Heart left ventricle (tissue), 16 donors: Measurements from ENCODE around the gene RAB44. TPM values are rescaled to one million over a fixed set of nuclear protein-coding genes. Genes with fewer than 3 reads are reported as not detected.
A peak's percentile ranks its signal among the peaks of the same experiment; 100 is the strongest.

Source experiments
- ATAC-seq, 4 donors: fragments of 200-7000 bp; cut with Tn5 transposase; one replicate each; pipeline ENCODE4 v1.9.1; 2020 to 2022; ENCODE audit warnings: moderate library complexity in 4 of 4, mild to moderate bottlenecking in 3 of 4, moderate number of reproducible peaks in 1 of 4
- DNase-seq, 5 donors: peaks; one replicate each; pipeline ENCODE4 v3.0.0-alpha.2; 2020
- H3K27ac ChIP-seq, 12 donors: fragments of 200-600 bp; sonication (generic) in 4 of 12; one replicate each; pipeline versions ENCODE4 v1.5.0 to v1.8.0; 2016 to 2022; ENCODE audit warnings: mild to moderate bottlenecking in 2 of 12
- H3K27me3 ChIP-seq, 9 donors: fragments of 200-600 bp; sonication (generic) in 2 of 9; one replicate each; pipeline versions ENCODE4 v1.5.1 to v1.8.0; 2016 to 2022; ENCODE audit warnings: mild to moderate bottlenecking in 3 of 9
- H3K36me3 ChIP-seq, 9 donors: fragments of 200-600 bp; sonication (generic) in 2 of 9; one replicate each; pipeline versions ENCODE4 v1.5.0 to v1.8.0; 2018 to 2022; ENCODE audit warnings: mild to moderate bottlenecking in 2 of 9
- H3K4me1 ChIP-seq, 12 donors: fragments of 200-600 bp; sonication (generic) in 4 of 12; one replicate each; pipeline versions ENCODE4 v1.5.0 to v1.8.0; 2016 to 2022; ENCODE audit warnings: mild to moderate bottlenecking in 3 of 12
- H3K4me3 ChIP-seq, 12 donors: fragments of 200-600 bp; sonication (generic) in 4 of 12; one replicate each; pipeline versions ENCODE4 v1.5.0 to v1.8.0; 2017 to 2022; ENCODE audit warnings: mild to moderate bottlenecking in 9 of 12, moderate library complexity in 4 of 12
- H3K9me3 ChIP-seq, 12 donors: fragments of 200-600 bp; sonication (generic) in 4 of 12; one replicate each; pipeline versions ENCODE4 v1.5.0 to v1.8.0; 2016 to 2022; ENCODE audit warnings: mild to moderate bottlenecking in 1 of 12
- POLR2A ChIP-seq, 2 donors: fragments of 450-650 bp; IDR thresholded peaks; one replicate each; pipeline ENCODE4 v1.6.1; 2017; ENCODE audit warnings: antibody characterized with exemption in 2 of 2, mild to moderate bottlenecking in 2 of 2, moderate library complexity in 2 of 2
- WGBS, 4 donors: extraction: QIAGEN DNeasy Blood & Tissue Kit in 2 of 4; methylation state at CpG; one replicate each; pipeline versions ENCODE4 v1.1.5 to v1.1.7; 2013 to 2018; 5-methylcytosine and 5-hydroxymethylcytosine counted together
- intact Hi-C, 10 donors: fragments of 100-400 bp; cut with DNase I; formaldehyde crosslinking; loops; one replicate each; pipeline versions ENCODE4 v1.11.1 to v1.14.2; 2022
- polyA plus RNA-seq, 2 donors: library from polyadenylated mRNA; stranded (reverse); fragments of 200-250 nt; gene quantifications; one replicate each; pipeline ENCODE4 v1.2.3, GENCODE V29; 2013
- total RNA-seq, 9 donors: library from RNA; depleted of rRNA in 2 of 9; stranded (reverse); fragments of >200 nt in 2 of 9; fragmentation: NEBNext Ultra II Directional in 3 of 9; extraction: Animal tissue kit (Norgen Biotek cat#: 25700) in 3 of 9; gene quantifications; one replicate each; pipeline versions ENCODE4 v1.1.0 to v1.2.4, GENCODE V29; 2016 to 2023
- TF ChIP-seq, protein P1 (sequence below), 12 donors: fragments of 200-600 bp; sonication (generic) in 4 of 12; IDR thresholded peaks; one replicate each; pipeline versions ENCODE4 v1.5.0 to v1.8.0; 2018 to 2022; ENCODE audit warnings: antibody characterized with exemption in 12 of 12, mild to moderate bottlenecking in 5 of 12
- donor health status: ischemic (EF 13 %, LVEDD 7.1; RV severe dilation, severe dysfunction).
- donor health status: healthy with polysubstance abuse.
- donor health status: DM: no; HTN: yes; CAD: no.
- donor health status: DM: no; HTN: no; CAD: no.
- donor health status: ischemic (EF 25% LVEDD 6.9; RV normal size, moderate dysfunction).
- donor health status: ischemic (EF 25% LVEDD 5.7; RV mildly dilated, moderate dysfunction).
- donor health status: healthy.
- donor health status: DM: yes; HTN: yes; CAD: no.
- donor health status: ischemic (EF 35%, LVEDD 5.7; RV mildly dilated, moderate dysfunction).
- donor health status: nonischemic (EF 11% LVEDD 7.7; RV severe dilation, severe dysfunction).
- donor health status: DM: yes; HTN: yes; CAD: no.
- donor health status: PGD.
- donor health status: ischemic (EF 29% LVEDD 5.4; RV normal size, mild dysfunction).
- donor health status: nonischemic (EF 23%, LVEDD 6.1; RV moderate dilation, normal function).

The RAB44 gene
- total and polyA plus RNA-seq, 11 donors: 0.04 to 0.32 (median 0.08) TPM; not detected in 5

DNA sequence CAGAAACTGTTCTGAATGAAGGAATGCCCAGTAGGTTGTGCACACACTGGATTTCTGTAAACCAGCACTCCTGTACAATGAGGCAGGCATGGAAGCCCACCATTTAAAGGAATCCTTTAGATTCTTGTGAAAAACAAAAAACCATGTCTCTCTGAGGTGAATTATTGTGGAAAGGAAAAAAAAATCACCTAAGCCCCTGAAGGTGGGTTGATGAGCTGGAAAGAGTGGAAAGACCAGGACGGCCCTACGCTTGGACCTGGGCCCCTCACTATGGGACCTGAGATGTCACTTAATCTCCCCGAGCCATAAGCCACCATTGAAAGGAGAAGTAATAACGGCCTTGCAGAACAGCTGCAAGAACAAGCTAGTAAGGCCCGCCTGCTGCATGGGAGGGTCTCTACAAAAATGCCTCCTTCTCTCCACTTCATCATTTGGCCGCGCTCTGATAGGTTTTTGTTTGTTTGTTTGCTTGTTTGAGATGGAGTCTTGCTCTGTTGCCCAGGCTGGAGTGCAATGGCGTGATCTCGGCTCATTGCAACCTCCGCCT, 68.8 kb downstream of the RAB44 start:
- intact Hi-C loops: loop anchor here (1.0 to 10.0 kb wide), 16 partner anchors 82 to 448 kb away; partner anchors contain the start of gene MTCH1 (in 5 of the 10)
- TF ChIP-seq, protein P1, sequence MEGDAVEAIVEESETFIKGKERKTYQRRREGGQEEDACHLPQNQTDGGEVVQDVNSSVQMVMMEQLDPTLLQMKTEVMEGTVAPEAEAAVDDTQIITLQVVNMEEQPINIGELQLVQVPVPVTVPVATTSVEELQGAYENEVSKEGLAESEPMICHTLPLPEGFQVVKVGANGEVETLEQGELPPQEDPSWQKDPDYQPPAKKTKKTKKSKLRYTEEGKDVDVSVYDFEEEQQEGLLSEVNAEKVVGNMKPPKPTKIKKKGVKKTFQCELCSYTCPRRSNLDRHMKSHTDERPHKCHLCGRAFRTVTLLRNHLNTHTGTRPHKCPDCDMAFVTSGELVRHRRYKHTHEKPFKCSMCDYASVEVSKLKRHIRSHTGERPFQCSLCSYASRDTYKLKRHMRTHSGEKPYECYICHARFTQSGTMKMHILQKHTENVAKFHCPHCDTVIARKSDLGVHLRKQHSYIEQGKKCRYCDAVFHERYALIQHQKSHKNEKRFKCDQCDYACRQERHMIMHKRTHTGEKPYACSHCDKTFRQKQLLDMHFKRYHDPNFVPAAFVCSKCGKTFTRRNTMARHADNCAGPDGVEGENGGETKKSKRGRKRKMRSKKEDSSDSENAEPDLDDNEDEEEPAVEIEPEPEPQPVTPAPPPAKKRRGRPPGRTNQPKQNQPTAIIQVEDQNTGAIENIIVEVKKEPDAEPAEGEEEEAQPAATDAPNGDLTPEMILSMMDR (IDR thresholded peaks at IDR 0.05): peak in 2 of 12 donors; percentile 4 to 12
- no peak for TF ChIP-seq POLR2A (IDR thresholded peaks at IDR 0.05)
- Histone ChIP-seq H3K27ac (no peak overlapping the region), H3K36me3 (no peaks in the 10 kb centered on the region), H3K27me3 (no peaks in the 10 kb centered on the region), H3K9me3 (no peaks in the 10 kb centered on the region), H3K4me1 (peaks cover 0 to 49% (median 30%) of the 10 kb centered on the region in 12 donors), H3K4me3 (no peak overlapping the region)
- DNase-seq: no peak
- no peak for ATAC-seq
- 85 to 92% (median 89%) methylated on average over 10 of the region's 10 CpGs for WGBS, 4 donors

DNA sequence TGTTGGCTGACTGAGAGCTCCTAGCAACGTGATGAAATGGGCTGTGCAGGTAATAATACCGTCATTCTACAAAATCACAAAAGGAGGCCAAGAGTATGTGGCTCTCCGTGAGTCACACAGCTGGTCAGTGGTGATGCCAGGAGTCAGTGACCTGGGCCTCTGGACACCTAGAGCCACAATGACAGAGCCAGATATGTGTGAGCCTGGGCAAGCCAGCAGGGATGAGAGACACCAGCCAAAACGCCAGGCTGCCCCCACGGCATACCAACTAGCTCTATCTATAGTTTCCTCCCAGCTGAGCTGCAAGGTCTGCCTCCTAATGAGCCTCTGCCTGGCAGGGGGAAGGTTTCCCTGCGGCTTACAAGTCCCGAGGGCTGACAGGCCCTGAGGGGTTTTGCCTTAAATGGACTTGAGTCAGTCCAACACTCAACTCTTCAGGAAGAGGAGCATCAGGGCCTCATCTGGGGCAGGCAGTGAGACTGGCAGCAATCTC, 71.6 kb downstream of the RAB44 start:
- peak; percentile 38 to 54 (median 44) for ATAC-seq
- Histone ChIP-seq H3K27me3 (no peaks in the 10 kb centered on the region), H3K4me3 (peak overlapping the region in 1 of 12 donors; percentile 12), H3K27ac (peak overlapping the region; percentile 36 to 86 (median 75)), H3K4me1 (peaks cover 0 to 49% (median 30%) of the 10 kb centered on the region in 12 donors), H3K9me3 (no peaks in the 10 kb centered on the region), H3K36me3 (peaks cover 0 to 11% (median 0%) of the 10 kb centered on the region in 9 donors)
- WGBS, 4 donors: 26 to 49% (median 38%) methylated on average over 7 of the region's 7 CpGs
- peak in 4 of 5 donors; percentile 33 to 61 (median 46) for DNase-seq
- TF ChIP-seq, protein P1 (IDR thresholded peaks at IDR 0.05): no peak
- intact Hi-C loops: loop anchor here in 9 of 10 donors (2.0 to 10.0 kb wide), 9 partner anchors 82 to 446 kb away; partner anchors contain the start of gene MTCH1 (in 5 of the 9)

DNA sequence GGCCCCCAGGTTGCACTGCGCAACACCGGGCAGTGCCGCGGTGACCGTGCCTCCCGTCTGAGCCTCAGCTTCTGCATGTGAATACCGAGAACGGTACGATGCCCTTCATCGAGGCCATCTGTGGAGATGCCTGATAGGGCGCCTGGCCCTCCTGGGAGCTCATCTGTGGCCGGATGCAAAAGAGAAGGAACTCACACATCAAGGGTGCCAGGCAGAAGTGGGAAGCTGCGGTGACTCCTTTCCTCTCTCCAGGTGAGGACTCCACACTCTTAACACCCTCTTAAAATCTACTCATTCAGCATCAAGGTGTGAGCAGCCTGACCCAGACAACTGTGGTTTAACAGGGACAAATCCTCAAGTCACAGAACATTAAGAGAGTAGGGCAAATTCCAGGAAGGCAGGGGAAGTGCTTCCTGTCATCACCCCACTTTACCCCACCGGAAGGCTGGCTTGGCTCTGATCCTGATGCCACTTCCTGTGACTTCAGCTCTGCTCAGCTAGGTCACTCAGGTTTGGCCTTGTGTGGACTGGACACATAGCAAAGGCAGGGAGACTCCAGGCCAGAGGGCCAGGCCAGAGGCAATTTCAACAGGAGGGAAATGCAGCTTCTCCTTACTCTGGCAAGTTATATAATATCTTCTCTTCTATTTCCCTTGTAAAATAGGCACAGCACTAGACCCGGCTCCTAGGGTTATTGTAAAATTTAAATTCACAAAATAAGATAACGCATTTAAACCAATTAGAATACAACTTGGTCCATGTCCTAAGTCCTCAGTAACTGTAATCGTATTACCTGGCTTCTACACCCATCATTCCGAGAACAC, 72.3 kb downstream of the RAB44 start:
- Histone ChIP-seq H3K9me3 (no peaks in the 10 kb centered on the region), H3K4me3 (peak overlapping the region in 1 of 12 donors; percentile 12), H3K27me3 (no peaks in the 10 kb centered on the region), H3K27ac (peak overlapping the region; percentile 36 to 86 (median 75)), H3K4me1 (peaks cover 0 to 49% (median 30%) of the 10 kb centered on the region in 12 donors), H3K36me3 (peaks cover 0 to 11% (median 0%) of the 10 kb centered on the region in 9 donors)
- DNase-seq (peak in 1 of 5 donors; percentile 56), ATAC-seq (peak in 2 of 4 donors; percentile 3 to 14)
- no peak for TF ChIP-seq POLR2A (IDR thresholded peaks at IDR 0.05)
- TF ChIP-seq, protein P1 (IDR thresholded peaks at IDR 0.05): no peak
- intact Hi-C loops: loop anchor here in 9 of 10 donors (2.0 to 10.0 kb wide), 9 partner anchors 81 to 445 kb away; partner anchors contain the start of gene MTCH1 (in 5 of the 9)
- 66 to 80% (median 69%) methylated on average over 13 to 18 of the region's 18 CpGs for WGBS, 4 donors

DNA sequence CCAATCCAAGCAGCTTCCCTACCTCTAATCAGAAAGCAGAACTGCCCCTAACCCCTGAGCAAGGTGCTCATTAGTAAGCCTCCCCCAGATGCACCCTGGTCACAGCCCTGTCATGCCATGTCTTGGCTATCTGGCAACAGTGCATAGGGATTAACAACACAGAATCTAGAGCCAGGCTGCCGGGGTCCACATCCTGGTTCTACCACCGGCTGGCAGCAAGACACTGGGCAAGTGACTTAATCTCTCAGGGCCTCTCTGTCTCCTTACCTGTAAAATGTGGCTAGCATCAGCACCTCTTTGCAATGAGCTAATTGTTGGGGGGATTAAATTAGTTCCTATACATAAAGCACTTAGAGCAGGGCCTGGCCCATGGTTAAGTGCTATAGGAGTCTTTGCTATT, 73.5 kb downstream of the RAB44 start:
- peaks cover 0 to 39% (median 21%) of the 10 kb centered on the region in 12 donors for H3K4me1 ChIP-seq
- DNase-seq (no peak), ATAC-seq (no peak)
- no peaks in the 10 kb centered on the region for H3K9me3 ChIP-seq
- peak overlapping the region in 1 of 12 donors; percentile 77 for H3K27ac ChIP-seq
- peaks cover 0 to 11% (median 0%) of the 10 kb centered on the region in 9 donors for H3K36me3 ChIP-seq
- whole genome bisulfite sequencing, 4 donors: 95 to 97% (median 96%) methylated on average over 2 of the region's 2 CpGs
- no peak overlapping the region for H3K4me3 ChIP-seq
- no peaks in the 10 kb centered on the region for H3K27me3 ChIP-seq
- intact Hi-C loops: no loop called here
- TF ChIP-seq POLR2A (IDR thresholded peaks at IDR 0.05): no peak
- TF ChIP-seq, protein P1 (IDR thresholded peaks at IDR 0.05): no peak
